Retinal pigment epithelial cell (primary cell): ENCODE data around the gene WNK1.

Source experiments
- DNase-seq: peaks from one replicate; pipeline ENCODE4 v3.0.0-alpha.2; 2010; ENCODE audit warnings: low read depth
- H3K4me3 ChIP-seq: 2 replicates; pipeline ENCODE4 v1.5.1; 2011; ENCODE audit warnings: mild to moderate bottlenecking, low read length, control low read depth, moderate library complexity
- TF ChIP-seq, protein P1 (sequence below): conservative IDR thresholded peaks from 2 replicates; pipeline ENCODE4 v1.5.1; 2011; ENCODE audit warnings: low read depth, low read length, control low read depth, inconsistent platforms

WNK1 gene

DNA sequence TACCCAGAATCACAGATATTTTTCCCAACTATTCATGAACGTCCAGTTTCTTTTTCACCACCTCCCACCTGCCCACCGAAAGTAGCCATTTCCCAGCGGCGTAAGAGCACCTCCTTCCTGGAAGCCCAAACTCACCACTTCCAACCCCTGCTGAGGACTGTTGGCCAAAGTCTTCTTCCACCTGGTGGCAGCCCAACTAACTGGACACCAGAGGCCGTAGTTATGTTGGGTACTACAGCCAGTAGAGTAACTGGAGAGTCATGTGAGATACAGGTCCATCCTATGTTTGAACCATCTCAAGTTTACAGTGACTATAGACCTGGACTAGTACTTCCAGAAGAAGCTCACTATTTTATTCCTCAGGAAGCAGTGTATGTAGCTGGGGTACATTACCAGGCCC is 115.5 kb downstream of the WNK1 start:
- H3K4me3 ChIP-seq, result no peak overlapping the region
- TF ChIP-seq, protein P1, sequence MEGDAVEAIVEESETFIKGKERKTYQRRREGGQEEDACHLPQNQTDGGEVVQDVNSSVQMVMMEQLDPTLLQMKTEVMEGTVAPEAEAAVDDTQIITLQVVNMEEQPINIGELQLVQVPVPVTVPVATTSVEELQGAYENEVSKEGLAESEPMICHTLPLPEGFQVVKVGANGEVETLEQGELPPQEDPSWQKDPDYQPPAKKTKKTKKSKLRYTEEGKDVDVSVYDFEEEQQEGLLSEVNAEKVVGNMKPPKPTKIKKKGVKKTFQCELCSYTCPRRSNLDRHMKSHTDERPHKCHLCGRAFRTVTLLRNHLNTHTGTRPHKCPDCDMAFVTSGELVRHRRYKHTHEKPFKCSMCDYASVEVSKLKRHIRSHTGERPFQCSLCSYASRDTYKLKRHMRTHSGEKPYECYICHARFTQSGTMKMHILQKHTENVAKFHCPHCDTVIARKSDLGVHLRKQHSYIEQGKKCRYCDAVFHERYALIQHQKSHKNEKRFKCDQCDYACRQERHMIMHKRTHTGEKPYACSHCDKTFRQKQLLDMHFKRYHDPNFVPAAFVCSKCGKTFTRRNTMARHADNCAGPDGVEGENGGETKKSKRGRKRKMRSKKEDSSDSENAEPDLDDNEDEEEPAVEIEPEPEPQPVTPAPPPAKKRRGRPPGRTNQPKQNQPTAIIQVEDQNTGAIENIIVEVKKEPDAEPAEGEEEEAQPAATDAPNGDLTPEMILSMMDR, result no peak
- no peak for DNase-seq

DNA sequence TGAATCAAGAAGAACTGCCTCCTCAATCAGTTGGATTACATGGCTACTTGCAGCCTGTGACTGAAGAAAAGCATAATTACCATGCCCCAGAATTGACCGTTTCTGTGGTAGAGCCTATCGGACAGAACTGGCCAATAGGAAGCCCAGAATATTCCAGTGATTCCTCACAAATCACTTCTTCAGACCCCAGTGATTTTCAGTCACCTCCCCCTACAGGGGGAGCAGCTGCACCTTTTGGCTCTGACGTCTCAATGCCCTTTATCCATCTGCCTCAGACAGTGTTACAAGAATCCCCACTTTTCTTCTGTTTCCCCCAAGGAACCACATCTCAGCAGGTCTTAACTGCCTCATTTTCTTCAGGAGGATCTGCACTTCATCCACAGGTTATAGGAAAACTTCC is 116.3 kb downstream of the WNK1 start:
- H3K4me3 ChIP-seq, result no peak overlapping the region
- TF ChIP-seq, protein P1, result peak; percentile 27
- DNase-seq, result no peak

DNA sequence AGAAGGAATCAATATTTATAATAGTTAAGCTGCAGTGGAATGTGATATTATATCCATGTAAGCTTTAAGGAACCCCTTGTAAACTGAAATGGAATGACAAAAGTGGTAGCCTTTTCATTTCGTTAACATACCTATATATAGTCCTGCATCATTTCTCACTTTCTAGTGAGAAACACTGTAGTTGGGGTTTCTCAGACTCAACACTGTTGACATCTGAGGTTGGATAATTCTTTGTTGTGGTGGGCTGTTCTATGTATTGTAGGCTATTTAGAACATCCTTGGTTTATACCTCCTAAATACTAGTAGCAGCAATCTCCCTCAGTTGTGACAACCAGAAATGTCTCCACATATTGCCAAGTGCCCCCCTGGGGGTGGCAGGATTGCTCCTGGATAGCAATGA is 118.0 kb downstream of the WNK1 start:
- H3K4me3 ChIP-seq, result no peak overlapping the region
- TF ChIP-seq, protein P1, result no peak
- no peak for DNase-seq

DNA sequence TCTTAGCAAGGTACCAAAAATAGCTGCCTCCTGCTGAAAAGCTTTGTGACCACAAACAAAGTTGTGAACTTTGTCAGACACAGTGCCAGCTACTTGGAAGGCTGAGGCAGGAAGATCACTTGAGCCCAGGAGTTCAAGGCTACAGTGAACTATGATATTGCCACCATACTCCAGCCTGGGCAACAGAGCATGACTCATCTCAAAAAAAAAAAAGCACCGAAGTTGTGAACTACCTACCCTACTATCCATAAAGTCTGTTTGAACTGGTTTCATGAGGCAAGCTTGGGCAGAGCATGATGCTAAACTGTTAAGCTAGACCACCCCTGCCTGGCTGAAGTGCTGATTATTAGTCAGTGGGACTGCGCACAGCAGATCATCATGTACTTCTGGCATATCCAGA is 121.6 kb downstream of the WNK1 start:
- H3K4me3 ChIP-seq, result no peak overlapping the region
- TF ChIP-seq, protein P1, result no peak
- DNase-seq, result no peak

DNA sequence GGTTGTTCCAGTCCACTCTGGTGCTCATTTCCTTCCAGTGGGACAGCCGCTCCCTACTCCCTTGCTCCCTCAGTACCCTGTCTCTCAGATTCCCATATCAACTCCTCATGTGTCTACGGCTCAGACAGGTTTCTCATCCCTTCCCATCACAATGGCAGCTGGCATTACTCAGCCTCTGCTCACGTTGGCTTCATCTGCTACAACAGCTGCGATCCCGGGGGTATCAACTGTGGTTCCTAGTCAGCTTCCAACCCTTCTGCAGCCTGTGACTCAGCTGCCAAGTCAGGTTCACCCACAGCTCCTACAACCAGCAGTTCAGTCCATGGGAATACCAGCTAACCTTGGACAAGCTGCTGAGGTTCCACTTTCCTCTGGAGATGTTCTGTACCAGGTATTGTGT is 127.3 kb downstream of the WNK1 start:
- no peak overlapping the region for H3K4me3 ChIP-seq
- TF ChIP-seq, protein P1, result no peak
- DNase-seq, result no peak

DNA sequence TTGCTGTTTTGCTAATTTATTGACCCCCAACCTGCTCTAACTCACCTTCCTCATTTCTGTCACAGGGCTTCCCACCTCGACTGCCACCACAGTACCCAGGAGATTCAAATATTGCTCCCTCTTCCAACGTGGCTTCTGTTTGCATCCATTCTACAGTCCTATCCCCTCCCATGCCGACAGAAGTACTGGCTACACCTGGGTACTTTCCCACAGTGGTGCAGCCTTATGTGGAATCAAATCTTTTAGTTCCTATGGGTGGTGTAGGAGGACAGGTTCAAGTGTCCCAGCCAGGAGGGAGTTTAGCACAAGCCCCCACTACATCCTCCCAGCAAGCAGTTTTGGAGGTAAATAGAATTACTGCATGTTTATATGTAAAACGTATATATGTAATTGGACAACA is 128.3 kb downstream of the WNK1 start:
- TF ChIP-seq, protein P1, result no peak
- DNase-seq, result no peak
- no peak overlapping the region for H3K4me3 ChIP-seq

DNA sequence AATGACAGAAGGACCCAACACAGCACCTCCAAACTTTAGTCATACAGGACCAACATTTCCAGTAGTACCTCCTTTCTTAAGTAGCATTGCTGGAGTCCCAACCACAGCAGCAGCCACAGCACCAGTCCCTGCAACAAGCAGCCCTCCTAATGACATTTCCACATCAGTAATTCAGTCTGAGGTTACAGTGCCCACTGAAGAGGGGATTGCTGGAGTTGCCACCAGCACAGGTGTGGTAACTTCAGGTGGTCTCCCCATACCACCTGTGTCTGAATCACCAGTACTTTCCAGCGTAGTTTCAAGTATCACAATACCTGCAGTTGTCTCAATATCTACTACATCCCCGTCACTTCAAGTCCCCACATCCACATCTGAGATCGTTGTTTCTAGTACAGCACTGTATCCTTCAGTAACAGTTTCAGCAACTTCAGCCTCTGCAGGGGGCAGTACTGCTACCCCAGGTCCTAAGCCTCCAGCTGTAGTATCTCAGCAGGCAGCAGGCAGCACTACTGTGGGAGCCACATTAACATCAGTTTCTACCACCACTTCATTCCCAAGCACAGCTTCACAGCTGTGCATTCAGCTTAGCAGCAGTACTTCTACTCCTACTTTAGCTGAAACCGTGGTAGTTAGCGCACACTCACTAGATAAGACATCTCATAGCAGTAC is 132.5 kb downstream of the WNK1 start:
- no peak for DNase-seq
- TF ChIP-seq, protein P1, result no peak
- no peak overlapping the region for H3K4me3 ChIP-seq
